C1 segment of cervical spinal cord (tissue), 14 donors: ENCODE measurements around the gene STYXL2.

Experiments used
- DNase-seq, 14 donors: peaks; one replicate each; lab custom pipeline; 2025; lab: John Stamatoyannopoulos, UW

Gene STYXL2

GRCh38 chr1:167093846-167094516 is at the start of gene STYXL2:
Gene STYXL2 (plus strand): TSS chr1:167094075. CDS start chr1:167094850, 775 bp downstream.
- DNase-seq, result no peak

- DNase-seq, result no peak
Measured at GRCh38 chr1:167051907-167052306, 42.0 kb upstream of the STYXL2 start.

- no peak for DNase-seq
Measured at GRCh38 chr1:167052389-167052788, 41.5 kb upstream of the STYXL2 start.

- peak in 1 of 14 donors; percentile 29 for DNase-seq
Measured at GRCh38 chr1:167054531-167054930, 39.3 kb upstream of the STYXL2 start.

GRCh38 chr1:167054946-167055630 is 38.8 kb upstream of the STYXL2 start:
- DNase-seq, result no peak

GRCh38 chr1:167056529-167057231 is 37.2 kb upstream of the STYXL2 start:
- DNase-seq, result no peak

- DNase-seq, result peak in 5 of 14 donors; percentile 3 to 50 (median 13)
Measured at GRCh38 chr1:167057241-167057688, 36.6 kb upstream of the STYXL2 start.

GRCh38 chr1:167059045-167059808 is 34.6 kb upstream of the STYXL2 start:
- peak in 11 of 14 donors; percentile 7 to 65 (median 26) for DNase-seq

- DNase-seq, result no peak
Measured at GRCh38 chr1:167059809-167060107, 34.1 kb upstream of the STYXL2 start.

- no peak for DNase-seq
Measured at GRCh38 chr1:167060141-167061072, 33.5 kb upstream of the STYXL2 start.

GRCh38 chr1:167061073-167061464 is 32.8 kb upstream of the STYXL2 start:
- DNase-seq, result no peak

- DNase-seq, result no peak
Measured at GRCh38 chr1:167064621-167065020, 29.3 kb upstream of the STYXL2 start.

GRCh38 chr1:167065471-167065870 is 28.4 kb upstream of the STYXL2 start:
- no peak for DNase-seq

GRCh38 chr1:167066333-167067122 is 27.3 kb upstream of the STYXL2 start:
- peak in 13 of 14 donors; percentile 16 to 84 (median 55) for DNase-seq

GRCh38 chr1:167067904-167068303 is 26.0 kb upstream of the STYXL2 start:
- DNase-seq, result no peak

GRCh38 chr1:167068761-167069160 is 25.1 kb upstream of the STYXL2 start:
- DNase-seq, result no peak

- no peak for DNase-seq
Measured at GRCh38 chr1:167071286-167071685, 22.6 kb upstream of the STYXL2 start.

- DNase-seq, result no peak
Measured at GRCh38 chr1:167076136-167076710, 17.7 kb upstream of the STYXL2 start.

GRCh38 chr1:167077128-167077867 is 16.6 kb upstream of the STYXL2 start:
- DNase-seq, result no peak
